ENCODE data around the gene PDE4D. TPM values are rescaled to one million over a fixed set of nuclear protein-coding genes. Genes with fewer than 3 reads are reported as not detected.
A peak's percentile ranks its signal among the peaks of the same experiment; 100 is the strongest.

PDE4D gene
- total RNA-seq, 1 donor from 2014 or later, result 14.2 TPM

- H3K36me3 Mint-ChIP-seq (ENCODE audit: low read depth, unreplicated experiment), result no peaks in the 10 kb centered on the region
- no peaks in the 10 kb centered on the region for H3K27me3 Mint-ChIP-seq (ENCODE audit: low read depth, unreplicated experiment)
- H3K4me1 Mint-ChIP-seq (ENCODE audit: low read depth, unreplicated experiment), result peaks cover 17% of the 10 kb centered on the region
- no peaks in the 10 kb centered on the region for H4K20me1 ChIP-seq (ENCODE audit: insufficient read depth, low read length)
- no peak overlapping the region for H3K4me3 ChIP-seq (ENCODE audit: insufficient read depth, low read depth, low read length)
- H2AFZ ChIP-seq (ENCODE audit: low read depth, low read length), result no peak overlapping the region
- H3K4me2 ChIP-seq (ENCODE audit: low read length), result no peak overlapping the region
- H3K4me3 Mint-ChIP-seq (ENCODE audit: unreplicated experiment), result peak overlapping the region; percentile 4
- H3K27me3 ChIP-seq (ENCODE audit: insufficient read depth, low read length), result no peaks in the 10 kb centered on the region
- no peaks in the 10 kb centered on the region for H3K4me1 ChIP-seq (ENCODE audit: insufficient read depth, low read length)
- H3K27ac Mint-ChIP-seq (ENCODE audit: unreplicated experiment), result peak overlapping the region; percentile 18
- no peaks in the 10 kb centered on the region for H3K79me2 ChIP-seq (ENCODE audit: insufficient read depth, low read length)
- DNase-seq (ENCODE audit: low read depth) (peak; percentile 52), FAIRE-seq (no peak)
- H3K9me3 ChIP-seq (ENCODE audit: insufficient read depth, low read depth, low read length), result no peaks in the 10 kb centered on the region
- no peaks in the 10 kb centered on the region for H3K9me3 Mint-ChIP-seq (ENCODE audit: unreplicated experiment)
- no peak for TF ChIP-seq EZH2 (IDR thresholded peaks at IDR 0.05; ENCODE audit: insufficient read depth, low read length)
- TF ChIP-seq, protein P1, sequence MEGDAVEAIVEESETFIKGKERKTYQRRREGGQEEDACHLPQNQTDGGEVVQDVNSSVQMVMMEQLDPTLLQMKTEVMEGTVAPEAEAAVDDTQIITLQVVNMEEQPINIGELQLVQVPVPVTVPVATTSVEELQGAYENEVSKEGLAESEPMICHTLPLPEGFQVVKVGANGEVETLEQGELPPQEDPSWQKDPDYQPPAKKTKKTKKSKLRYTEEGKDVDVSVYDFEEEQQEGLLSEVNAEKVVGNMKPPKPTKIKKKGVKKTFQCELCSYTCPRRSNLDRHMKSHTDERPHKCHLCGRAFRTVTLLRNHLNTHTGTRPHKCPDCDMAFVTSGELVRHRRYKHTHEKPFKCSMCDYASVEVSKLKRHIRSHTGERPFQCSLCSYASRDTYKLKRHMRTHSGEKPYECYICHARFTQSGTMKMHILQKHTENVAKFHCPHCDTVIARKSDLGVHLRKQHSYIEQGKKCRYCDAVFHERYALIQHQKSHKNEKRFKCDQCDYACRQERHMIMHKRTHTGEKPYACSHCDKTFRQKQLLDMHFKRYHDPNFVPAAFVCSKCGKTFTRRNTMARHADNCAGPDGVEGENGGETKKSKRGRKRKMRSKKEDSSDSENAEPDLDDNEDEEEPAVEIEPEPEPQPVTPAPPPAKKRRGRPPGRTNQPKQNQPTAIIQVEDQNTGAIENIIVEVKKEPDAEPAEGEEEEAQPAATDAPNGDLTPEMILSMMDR (IDR thresholded peaks at IDR 0.05; ENCODE audit: insufficient read depth, low read depth, low read length), result no peak
- H3K36me3 ChIP-seq (ENCODE audit: insufficient read depth, low read length), result no peaks in the 10 kb centered on the region
- H3K9ac ChIP-seq (ENCODE audit: low read length), result no peak overlapping the region
- no peak overlapping the region for H3K27ac ChIP-seq (ENCODE audit: low read depth, low read length)
Observed at GRCh38 chr5:59358005-59358861, 535.3 kb downstream of the PDE4D start.

DNA sequence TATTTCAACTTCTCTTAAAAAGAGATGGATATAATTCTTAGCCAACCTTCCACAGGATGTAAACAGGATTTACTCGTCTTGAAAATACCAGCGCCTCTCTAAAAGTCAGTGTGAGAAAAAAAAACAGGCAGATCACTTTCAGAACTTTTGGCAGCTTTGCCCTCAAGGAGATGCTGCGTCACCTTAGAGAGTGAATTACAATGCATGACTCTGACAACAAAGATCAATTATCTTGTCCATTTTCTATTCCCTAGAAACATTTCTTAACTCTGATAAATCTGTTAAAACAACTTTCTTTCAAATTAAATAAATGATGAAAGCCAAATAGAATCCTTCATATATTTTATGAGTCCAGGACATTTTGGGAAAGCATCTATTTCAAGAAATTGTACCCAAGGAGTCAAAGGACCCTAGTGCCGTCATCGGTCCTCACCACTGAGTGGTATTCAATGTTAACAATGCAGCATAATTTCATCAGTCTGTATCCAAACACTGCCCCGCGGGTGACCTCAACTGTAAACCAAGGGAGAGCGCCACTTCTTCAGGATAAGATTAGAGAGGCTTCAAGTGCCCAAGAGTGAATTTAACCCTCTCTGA, 536.0 kb downstream of the PDE4D start:
- Mint-ChIP-seq H3K9me3 (ENCODE audit: unreplicated experiment) (no peaks in the 10 kb centered on the region), H3K4me1 (ENCODE audit: low read depth, unreplicated experiment) (peaks cover 17% of the 10 kb centered on the region), H3K4me3 (ENCODE audit: unreplicated experiment) (peak overlapping the region; percentile 4), H3K27ac (ENCODE audit: unreplicated experiment) (peak overlapping the region; percentile 6), H3K27me3 (ENCODE audit: low read depth, unreplicated experiment) (no peaks in the 10 kb centered on the region), H3K36me3 (ENCODE audit: low read depth, unreplicated experiment) (no peaks in the 10 kb centered on the region)
- peak; percentile 35 for DNase-seq (ENCODE audit: low read depth)
- no peaks in the 10 kb centered on the region for H3K79me2 ChIP-seq (ENCODE audit: insufficient read depth, low read length)
- no peak overlapping the region for H3K4me2 ChIP-seq (ENCODE audit: low read length)
- no peaks in the 10 kb centered on the region for H3K36me3 ChIP-seq (ENCODE audit: insufficient read depth, low read length)
- H3K27ac ChIP-seq (ENCODE audit: low read depth, low read length), result no peak overlapping the region
- no peak overlapping the region for H3K4me3 ChIP-seq (ENCODE audit: insufficient read depth, low read depth, low read length)
- no peaks in the 10 kb centered on the region for H4K20me1 ChIP-seq (ENCODE audit: insufficient read depth, low read length)
- H3K9me3 ChIP-seq (ENCODE audit: insufficient read depth, low read depth, low read length), result no peaks in the 10 kb centered on the region
- peak; percentile 5 for FAIRE-seq
- H3K9ac ChIP-seq (ENCODE audit: low read length), result no peak overlapping the region
- no peaks in the 10 kb centered on the region for H3K27me3 ChIP-seq (ENCODE audit: insufficient read depth, low read length)
- H3K4me1 ChIP-seq (ENCODE audit: insufficient read depth, low read length), result no peaks in the 10 kb centered on the region
- TF ChIP-seq EZH2 (IDR thresholded peaks at IDR 0.05; ENCODE audit: insufficient read depth, low read length), result no peak
- TF ChIP-seq, protein P1 (IDR thresholded peaks at IDR 0.05; ENCODE audit: insufficient read depth, low read depth, low read length), result no peak
- H2AFZ ChIP-seq (ENCODE audit: low read depth, low read length), result no peak overlapping the region

Data from astrocyte (in vitro differentiated cells and primary cell).